HUES6 (cell line): ENCODE data around the gene CKAP4.
A peak's percentile ranks its signal among the peaks of the same experiment; 100 is the strongest.

Experiments used
- H3K27ac ChIP-seq: 2 replicates; pipeline ENCODE4 v1.7.0; 2013; ENCODE audit warnings: low read depth, mild to moderate bottlenecking, low read length, inconsistent platforms
- H3K27me3 ChIP-seq: 2 replicates; pipeline ENCODE4 v1.6.1; 2013; ENCODE audit warnings: low read length; ENCODE audit not compliant: control insufficient read depth, insufficient read depth
- H3K36me3 ChIP-seq: 2 replicates; pipeline ENCODE4 v1.6.1; 2013; ENCODE audit warnings: low read length; ENCODE audit not compliant: control insufficient read depth, insufficient read depth
- H3K4me1 ChIP-seq: 2 replicates; pipeline ENCODE4 v1.6.1; 2013; ENCODE audit warnings: low read length; ENCODE audit not compliant: control insufficient read depth, insufficient read depth
- H3K4me3 ChIP-seq: 2 replicates; pipeline ENCODE4 v1.5.1; 2013; ENCODE audit warnings: low read depth, low read length
- H3K9ac ChIP-seq: one replicate; pipeline ENCODE4 v1.6.1; 2013; ENCODE audit warnings: mild to moderate bottlenecking, low read length
- H3K9me3 ChIP-seq: 2 replicates; pipeline ENCODE4 v1.6.1; 2013; ENCODE audit warnings: low read depth, low read length; ENCODE audit not compliant: control insufficient read depth, insufficient read depth

CKAP4 gene, protein sequence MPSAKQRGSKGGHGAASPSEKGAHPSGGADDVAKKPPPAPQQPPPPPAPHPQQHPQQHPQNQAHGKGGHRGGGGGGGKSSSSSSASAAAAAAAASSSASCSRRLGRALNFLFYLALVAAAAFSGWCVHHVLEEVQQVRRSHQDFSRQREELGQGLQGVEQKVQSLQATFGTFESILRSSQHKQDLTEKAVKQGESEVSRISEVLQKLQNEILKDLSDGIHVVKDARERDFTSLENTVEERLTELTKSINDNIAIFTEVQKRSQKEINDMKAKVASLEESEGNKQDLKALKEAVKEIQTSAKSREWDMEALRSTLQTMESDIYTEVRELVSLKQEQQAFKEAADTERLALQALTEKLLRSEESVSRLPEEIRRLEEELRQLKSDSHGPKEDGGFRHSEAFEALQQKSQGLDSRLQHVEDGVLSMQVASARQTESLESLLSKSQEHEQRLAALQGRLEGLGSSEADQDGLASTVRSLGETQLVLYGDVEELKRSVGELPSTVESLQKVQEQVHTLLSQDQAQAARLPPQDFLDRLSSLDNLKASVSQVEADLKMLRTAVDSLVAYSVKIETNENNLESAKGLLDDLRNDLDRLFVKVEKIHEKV

DNA sequence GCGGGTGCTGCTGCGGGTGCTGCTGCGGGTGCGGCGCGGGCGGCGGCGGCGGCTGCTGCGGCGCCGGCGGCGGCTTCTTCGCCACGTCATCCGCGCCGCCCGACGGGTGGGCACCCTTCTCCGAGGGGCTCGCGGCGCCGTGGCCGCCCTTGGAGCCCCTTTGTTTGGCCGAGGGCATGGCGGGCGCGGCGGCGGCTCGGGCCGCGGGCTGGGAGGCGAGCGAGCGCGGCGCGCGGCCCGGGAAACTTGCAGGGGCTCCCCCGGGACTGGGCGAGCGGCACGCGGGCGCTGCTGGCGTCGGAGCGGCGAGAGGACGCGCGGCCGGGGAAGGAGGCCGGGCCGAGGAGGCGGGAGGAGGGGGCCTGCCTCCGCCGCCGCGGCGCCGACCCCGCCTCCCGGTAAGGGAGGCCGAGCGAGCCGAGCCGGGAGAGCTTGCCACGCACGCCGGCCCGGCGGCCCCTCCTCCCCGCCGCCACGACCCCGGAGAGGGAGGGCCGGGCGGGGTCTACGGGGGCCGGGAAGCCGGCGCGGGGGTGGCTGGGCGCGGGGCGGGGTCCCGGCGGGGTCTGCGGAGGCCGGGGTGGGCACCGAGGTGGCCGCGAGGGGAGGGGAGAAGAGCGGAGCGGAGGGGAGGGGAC, at the start of gene CKAP4:
TSS of gene CKAP4 (minus strand) at position 347 of the 638 bp plus-strand sequence. CDS start at position 178, 169 bp downstream.
- Histone ChIP-seq H3K36me3 (peaks cover 12% of the 10 kb centered on the region), H3K27ac (no peak within 1 kb of the TSS; the same call in 1 of the 2 replicates), H3K4me1 (peaks cover 14% of the 10 kb centered on the region), H3K27me3 (no peaks in the 10 kb centered on the region), H3K9ac (peak within 1 kb of the TSS; percentile 84), H3K4me3 (peak within 1 kb of the TSS; percentile 88), H3K9me3 (no peaks in the 10 kb centered on the region)

DNA sequence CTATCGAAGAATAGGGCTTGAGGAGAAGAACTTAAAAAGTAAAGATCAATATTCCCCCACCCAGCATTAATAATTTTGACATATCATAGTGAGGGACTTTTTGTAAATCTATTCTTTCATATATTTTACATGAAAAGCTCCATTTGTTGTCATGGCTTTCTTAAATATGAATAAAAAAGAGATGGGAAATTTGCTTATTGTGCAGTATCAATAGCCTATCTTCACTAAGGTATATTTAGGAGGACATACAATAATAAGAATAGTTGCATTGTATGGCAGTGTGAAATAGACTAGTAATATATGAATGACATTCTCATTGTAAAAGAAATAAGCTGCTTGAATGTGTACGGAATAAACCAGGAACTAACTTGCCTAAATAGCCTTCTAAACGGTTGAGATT, 49.3 kb upstream of the CKAP4 start:
- Histone ChIP-seq H3K9me3 (no peaks in the 10 kb centered on the region), H3K27ac (no peak overlapping the region), H3K27me3 (no peaks in the 10 kb centered on the region), H3K4me1 (peaks cover 16% of the 10 kb centered on the region), H3K4me3 (no peak overlapping the region), H3K36me3 (no peaks in the 10 kb centered on the region), H3K9ac (no peak overlapping the region)

DNA sequence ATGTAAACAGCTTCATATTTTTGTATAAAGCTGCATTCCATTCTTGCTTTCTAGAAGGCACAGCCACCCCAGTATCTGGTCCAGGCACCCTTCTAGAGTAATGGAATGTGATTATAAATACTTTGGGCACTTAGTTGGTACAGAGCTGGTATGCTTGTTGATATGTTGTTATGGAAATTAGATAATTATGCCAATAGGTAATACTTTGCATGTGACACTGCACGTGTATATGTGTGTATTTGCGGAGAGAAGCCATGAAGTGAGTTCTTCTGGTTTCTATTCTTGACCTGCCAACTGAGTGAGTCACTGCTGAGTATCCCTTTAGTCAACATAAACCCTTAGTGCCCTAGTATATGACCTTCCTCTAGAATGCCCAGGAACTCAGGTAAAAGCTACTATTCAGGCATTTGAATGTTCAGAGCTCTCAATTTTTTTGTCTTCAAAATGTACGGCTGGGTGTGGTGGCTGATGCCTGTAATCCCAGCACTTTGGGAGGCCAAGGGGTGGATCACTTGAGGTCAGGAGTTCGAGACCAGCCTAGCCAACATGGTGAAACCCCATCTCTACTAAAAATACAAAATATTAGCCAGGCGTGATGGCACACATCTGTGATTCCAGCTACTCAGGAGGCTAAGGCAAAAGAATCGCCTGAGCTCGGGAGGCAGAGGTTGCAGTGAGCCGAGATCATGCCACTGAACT, 48.5 kb upstream of the CKAP4 start:
- no peaks in the 10 kb centered on the region for H3K27me3 ChIP-seq
- no peak overlapping the region for H3K9ac ChIP-seq
- peaks cover 10% of the 10 kb centered on the region for H3K4me1 ChIP-seq
- H3K4me3 ChIP-seq = no peak overlapping the region
- H3K36me3 ChIP-seq = no peaks in the 10 kb centered on the region
- H3K27ac ChIP-seq = no peak overlapping the region
- no peaks in the 10 kb centered on the region for H3K9me3 ChIP-seq

DNA sequence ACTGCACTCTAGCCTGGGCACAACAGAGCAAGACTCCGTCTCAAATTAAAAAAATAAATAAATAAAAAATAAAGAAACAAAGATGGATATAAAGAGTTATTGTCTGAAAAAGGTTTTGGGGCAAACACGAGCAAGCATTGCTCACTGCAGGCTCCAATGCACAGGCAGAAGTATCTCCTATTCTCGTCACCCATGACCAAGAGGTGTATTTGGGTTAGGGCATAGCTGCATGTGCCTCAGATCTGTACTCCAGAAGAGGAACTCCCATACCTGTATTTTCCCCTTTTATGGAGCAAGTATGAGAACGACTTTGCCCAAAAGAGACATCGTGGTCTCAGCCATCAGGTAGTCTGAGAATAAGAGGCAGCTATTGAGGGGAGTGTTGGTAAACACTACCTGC, 44.5 kb upstream of the CKAP4 start:
- Histone ChIP-seq H3K36me3 (no peaks in the 10 kb centered on the region), H3K9ac (no peak overlapping the region), H3K27me3 (no peaks in the 10 kb centered on the region), H3K9me3 (no peaks in the 10 kb centered on the region), H3K4me1 (peaks cover 1% of the 10 kb centered on the region; the same call in 1 of the 2 replicates), H3K27ac (no peak overlapping the region), H3K4me3 (no peak overlapping the region)

DNA sequence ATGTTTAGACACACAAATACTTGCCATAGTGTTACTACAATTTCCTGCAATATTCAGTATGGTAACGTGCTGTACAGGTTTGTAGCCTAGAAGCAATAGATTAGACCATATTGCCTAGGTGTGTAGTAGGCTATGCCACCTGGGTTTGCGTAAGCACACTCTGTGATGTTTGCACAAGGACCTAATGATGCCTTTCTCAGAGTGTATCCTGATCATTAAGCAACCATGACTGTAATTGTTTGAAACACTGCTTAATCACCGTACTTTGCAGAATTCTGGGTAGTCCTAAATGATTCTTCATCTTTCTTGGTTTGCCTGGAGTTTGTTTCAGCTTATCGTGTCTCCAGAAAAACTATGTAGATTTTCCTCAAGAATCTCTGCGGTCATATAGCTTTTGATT, 43.5 kb upstream of the CKAP4 start:
- no peaks in the 10 kb centered on the region for H3K9me3 ChIP-seq

DNA sequence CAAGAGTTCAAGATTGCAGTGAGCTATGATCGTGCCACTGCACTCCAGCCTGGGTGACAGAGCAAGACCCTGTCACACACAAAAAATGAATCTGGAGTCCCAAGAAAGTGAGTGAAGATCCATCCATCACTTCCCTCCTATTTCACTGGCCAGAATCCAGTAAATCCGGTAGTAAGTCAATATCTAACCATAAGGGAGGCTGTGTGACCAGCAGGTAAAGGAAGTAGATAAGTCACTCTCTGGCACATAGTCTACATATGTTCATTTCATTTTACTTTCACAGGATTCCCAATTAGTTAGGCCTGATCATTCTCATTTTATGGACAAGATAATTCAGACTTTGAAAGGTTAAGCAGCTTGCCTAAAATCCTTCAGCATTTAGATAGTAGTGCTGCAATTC, 42.8 kb upstream of the CKAP4 start:
- no peaks in the 10 kb centered on the region for H3K36me3 ChIP-seq
- H3K27me3 ChIP-seq = no peaks in the 10 kb centered on the region
- H3K4me1 ChIP-seq = no peaks in the 10 kb centered on the region
- no peaks in the 10 kb centered on the region for H3K9me3 ChIP-seq
- H3K9ac ChIP-seq = no peak overlapping the region
- no peak overlapping the region for H3K4me3 ChIP-seq
- no peak overlapping the region for H3K27ac ChIP-seq

More for the DNA sequence above, 43.5 kb upstream of the CKAP4 start:
- no peak overlapping the region for H3K9ac ChIP-seq
- H3K4me3 ChIP-seq = no peak overlapping the region
- H3K36me3 ChIP-seq = no peaks in the 10 kb centered on the region
- H3K4me1 ChIP-seq = no peaks in the 10 kb centered on the region
- no peaks in the 10 kb centered on the region for H3K27me3 ChIP-seq
- no peak overlapping the region for H3K27ac ChIP-seq

DNA sequence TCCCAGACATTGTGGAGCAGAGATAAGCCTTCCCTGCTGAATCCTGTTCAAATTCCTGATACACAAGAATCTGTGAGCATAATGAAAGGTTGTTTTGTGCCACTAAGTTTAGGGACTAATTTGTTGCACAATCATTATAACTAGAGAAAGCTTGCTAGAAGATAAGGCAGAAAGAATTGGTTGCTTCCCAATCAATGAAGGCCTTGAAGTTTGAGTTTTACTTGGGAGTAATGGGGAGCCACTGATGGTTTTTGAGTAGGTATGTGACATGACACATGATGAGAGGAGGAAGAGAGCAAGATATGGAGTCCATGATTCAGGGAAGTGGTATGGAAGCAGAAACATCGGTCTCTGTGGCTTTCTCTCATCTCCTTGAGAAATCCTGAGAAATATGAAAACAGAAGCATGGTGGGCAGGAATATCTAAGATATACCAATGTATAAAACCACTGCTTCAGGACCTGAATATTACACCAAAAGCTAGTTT, 41.4 kb upstream of the CKAP4 start:
- H3K36me3 ChIP-seq = no peaks in the 10 kb centered on the region
- H3K9ac ChIP-seq = no peak overlapping the region
- no peaks in the 10 kb centered on the region for H3K27me3 ChIP-seq
- H3K4me1 ChIP-seq = no peaks in the 10 kb centered on the region
- no peaks in the 10 kb centered on the region for H3K9me3 ChIP-seq
- H3K27ac ChIP-seq = no peak overlapping the region
- no peak overlapping the region for H3K4me3 ChIP-seq

DNA sequence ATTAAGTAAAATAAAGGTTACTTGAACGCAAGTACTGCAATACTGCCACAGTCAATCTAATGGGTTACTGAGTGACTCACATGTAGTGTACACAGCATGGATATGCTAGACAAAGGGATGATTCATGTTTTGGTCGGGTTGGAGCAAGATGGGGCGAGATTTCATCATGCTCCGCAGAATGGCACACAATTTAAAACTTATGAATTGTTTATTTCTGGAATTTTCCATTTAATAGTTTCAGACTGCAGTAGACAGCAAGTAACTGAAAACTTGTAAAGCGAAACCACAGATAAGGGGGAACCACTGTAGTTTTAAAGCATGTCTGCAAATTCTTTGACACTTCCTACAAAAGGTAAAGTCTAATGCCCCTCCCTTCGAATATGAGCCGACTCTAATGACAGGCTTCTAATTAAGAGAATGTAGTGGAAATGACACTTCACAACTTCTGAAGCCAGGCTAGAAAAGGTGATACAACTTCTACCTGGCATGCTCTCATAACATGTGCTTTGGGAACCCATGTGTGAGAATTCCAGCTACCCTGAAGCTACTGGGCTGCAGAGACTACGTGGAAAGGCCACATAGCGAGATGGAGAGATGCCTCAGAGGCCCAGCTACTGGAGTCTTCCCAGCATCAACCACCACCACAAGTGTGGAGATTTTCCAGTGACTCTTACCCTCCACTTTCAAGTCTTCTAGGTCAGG, 40.8 kb upstream of the CKAP4 start:
- Histone ChIP-seq H3K36me3 (no peaks in the 10 kb centered on the region), H3K4me3 (no peak overlapping the region), H3K9ac (no peak overlapping the region), H3K27ac (no peak overlapping the region), H3K27me3 (no peaks in the 10 kb centered on the region), H3K4me1 (no peaks in the 10 kb centered on the region), H3K9me3 (no peaks in the 10 kb centered on the region)

DNA sequence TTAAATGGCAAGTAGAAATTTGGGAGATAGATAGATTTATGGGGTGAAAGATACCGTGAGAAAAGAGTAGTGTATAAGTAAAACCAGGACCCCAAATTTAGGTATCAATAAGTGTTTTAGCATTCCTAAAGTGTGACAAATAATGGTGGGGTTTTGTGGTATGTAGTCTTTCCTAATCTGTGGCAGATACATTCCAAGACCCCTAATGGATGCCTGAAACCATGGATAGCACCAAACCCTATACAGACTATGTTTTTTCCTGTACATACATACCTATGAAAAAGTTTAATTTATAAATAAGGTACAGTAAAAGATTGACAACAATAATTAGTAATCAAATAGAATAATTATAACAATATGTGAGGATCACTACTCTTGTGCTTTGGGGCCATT, 40.3 kb upstream of the CKAP4 start:
- H3K4me1 ChIP-seq = no peaks in the 10 kb centered on the region
- no peaks in the 10 kb centered on the region for H3K9me3 ChIP-seq
- H3K9ac ChIP-seq = no peak overlapping the region
- no peaks in the 10 kb centered on the region for H3K27me3 ChIP-seq
- no peak overlapping the region for H3K4me3 ChIP-seq
- H3K36me3 ChIP-seq = no peaks in the 10 kb centered on the region
- H3K27ac ChIP-seq = no peak overlapping the region

DNA sequence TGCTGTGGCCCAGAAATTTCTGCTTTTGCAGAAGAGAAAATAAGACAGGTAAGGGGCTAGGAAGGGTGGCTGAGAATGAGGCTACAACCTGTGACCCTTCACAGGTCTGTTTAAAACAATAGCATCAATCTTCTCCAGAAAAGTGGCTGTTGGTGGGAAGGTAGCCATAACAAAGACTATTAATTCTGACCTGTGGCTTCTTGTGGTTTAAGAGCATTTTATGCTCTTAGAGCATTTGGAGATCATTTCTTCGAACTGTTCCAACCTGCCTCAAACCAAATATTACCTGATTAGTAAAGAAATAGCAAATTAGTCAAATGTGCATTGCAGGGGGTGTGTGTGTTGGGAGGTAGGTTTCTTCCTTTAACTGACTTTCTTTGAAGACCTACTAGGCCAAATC, 39.5 kb upstream of the CKAP4 start:
- Histone ChIP-seq H3K9me3 (no peaks in the 10 kb centered on the region), H3K27me3 (no peaks in the 10 kb centered on the region), H3K27ac (no peak overlapping the region), H3K36me3 (no peaks in the 10 kb centered on the region), H3K4me1 (no peaks in the 10 kb centered on the region), H3K9ac (no peak overlapping the region), H3K4me3 (no peak overlapping the region)
